Endothelial cell of umbilical vein (primary cell): ENCODE measurements around the gene RASA2. TPM values are rescaled to one million over a fixed set of nuclear protein-coding genes. Genes with fewer than 3 reads are reported as not detected.

Source experiments
- BruUV-seq: library from RNA; stranded (reverse); fragments of 400-500 nt; replicated peaks from 2 replicates; lab custom pipeline; 2021; lab: Mats Ljungman, UMichigan
- CTCF ChIA-PET: fragments of 300-600, 350-600 bp; sonication (Branson Sonifier 250); formaldehyde crosslinking; loops from one replicate; lab custom pipeline; 2021; ENCODE audit warnings: antibody characterized with exemption, inconsistent platforms; lab: Charles Lee
- POLR2A ChIA-PET: fragments of 300-600, 350-600 bp; sonication (Branson Sonifier 250); formaldehyde crosslinking; loops from one replicate; lab custom pipeline; 2021; ENCODE audit warnings: antibody characterized with exemption, inconsistent platforms; lab: Charles Lee
- DNase-seq: peaks from one replicate; pipeline ENCODE4 v3.0.0-alpha.2; 2011; ENCODE audit warnings: low read depth, low spot score
- FAIRE-seq: peaks from 2 replicates; lab custom pipeline; 2011; peaks lifted over from hg19 to GRCh38; lab: Jason Lieb, UNC
- H2AFZ ChIP-seq: 2 replicates; pipeline ENCODE4 v1.6.0; 2012; ENCODE audit warnings: low read depth, low read length, control low read depth, inconsistent platforms
- H3K27ac ChIP-seq: 2 replicates; pipeline ENCODE4 v1.5.1; 2011; ENCODE audit warnings: low read depth, mild to moderate bottlenecking, control low read depth, low read length, moderate library complexity; ENCODE audit not compliant: insufficient read depth
- H3K27me3 ChIP-seq, 2 experiments: 2 replicates each; pipeline versions ENCODE4 v1.6.0 to v1.6.1; 2011; ENCODE audit warnings: low read length in 2 of 2, mixed read lengths in 1 of 2; ENCODE audit not compliant: control insufficient read depth in 2 of 2, insufficient read depth in 2 of 2
- H3K36me3 ChIP-seq, 2 experiments: 2 replicates in 1 of 2; 3 replicates in 1 of 2; pipeline ENCODE4 v1.5.1; 2011; ENCODE audit warnings: low read length in 2 of 2, mild to moderate bottlenecking in 1 of 2, moderate library complexity in 1 of 2; ENCODE audit not compliant: control insufficient read depth in 2 of 2, insufficient read depth in 2 of 2; ENCODE audit errors: extremely low read depth in 1 of 2
- H3K4me1 ChIP-seq: 3 replicates; pipeline ENCODE4 v1.5.1; 2011; ENCODE audit warnings: mild to moderate bottlenecking, low read length; ENCODE audit not compliant: control insufficient read depth, insufficient read depth; ENCODE audit errors: extremely low read depth
- H3K4me2 ChIP-seq: 2 replicates; pipeline ENCODE4 v1.6.1; 2011; ENCODE audit warnings: low read length, control low read depth, mixed read lengths; ENCODE audit not compliant: insufficient read depth
- H3K4me3 ChIP-seq, 3 experiments: fragments of 200-600 bp in 1 of 3; sonication (generic), shearing (Covaris generic) in 1 of 3; replicated peaks in 1 of 3; 2 replicates each; pipeline ENCODE4 v1.5.1; 2011 to 2016; ENCODE audit warnings: control low read depth in 3 of 3, low read length in 3 of 3, mild to moderate bottlenecking in 2 of 3, inconsistent platforms in 1 of 3, low read depth in 1 of 3, moderate library complexity in 1 of 3; ENCODE audit not compliant: insufficient read depth in 1 of 3
- H3K79me2 ChIP-seq: 2 replicates; pipeline ENCODE4 v1.6.0; 2012; ENCODE audit warnings: low read length, inconsistent platforms; ENCODE audit not compliant: control insufficient read depth, insufficient read depth
- H3K9ac ChIP-seq: replicated peaks from 2 replicates; pipeline ENCODE3; 2011; ENCODE audit warnings: low read length, control low read depth; ENCODE audit not compliant: insufficient read depth; ENCODE audit errors: extremely low read depth
- H3K9me1 ChIP-seq: replicated peaks from 3 replicates; pipeline ENCODE4 v1.6.0; 2011; ENCODE audit warnings: mild to moderate bottlenecking, low read length; ENCODE audit not compliant: control insufficient read depth, insufficient read depth; ENCODE audit errors: extremely low read depth
- H3K9me3 ChIP-seq: replicated peaks from 2 replicates; pipeline ENCODE4 v1.5.1; 2012; ENCODE audit warnings: low read length, inconsistent platforms; ENCODE audit not compliant: control insufficient read depth, insufficient read depth
- H4K20me1 ChIP-seq: replicated peaks from 2 replicates; pipeline ENCODE3; 2011; ENCODE audit warnings: mild to moderate bottlenecking, low read length; ENCODE audit not compliant: control insufficient read depth, insufficient read depth; ENCODE audit errors: extremely low read depth
- CTCF ChIP-seq, 2 donors: IDR thresholded peaks; 1 replicate in 1 of 2; 2 replicates in 1 of 2; pipeline ENCODE4 v1.5.1; 2011; ENCODE audit warnings: low read length in 2 of 2, mild to moderate bottlenecking in 2 of 2, moderate library complexity in 2 of 2, control low read depth in 1 of 2, inconsistent platforms in 1 of 2, low read depth in 1 of 2; ENCODE audit not compliant: insufficient read depth in 1 of 2; ENCODE audit errors: extremely low read depth in 1 of 2
- EZH2 ChIP-seq: IDR thresholded peaks from 2 replicates; pipeline ENCODE4 v1.6.1; 2012; ENCODE audit warnings: borderline replicate concordance, low read depth, mild to moderate bottlenecking, moderate library complexity, low read length, inconsistent platforms; ENCODE audit not compliant: severe bottlenecking
- FOS ChIP-seq: IDR thresholded peaks from 2 replicates; pipeline ENCODE4 v1.6.1; 2011; ENCODE audit warnings: mild to moderate bottlenecking, low read length, moderate library complexity, borderline replicate concordance; ENCODE audit not compliant: insufficient read depth
- GATA2 ChIP-seq: IDR thresholded peaks from 2 replicates; pipeline ENCODE4 v1.7.0; 2011; ENCODE audit warnings: low read depth, mild to moderate bottlenecking, moderate library complexity, mixed read lengths, low read length; ENCODE audit not compliant: insufficient read length, insufficient read depth
- POLR2AphosphoS5 ChIP-seq: IDR thresholded peaks from 2 replicates; pipeline ENCODE4 v1.6.1; 2012; ENCODE audit warnings: low read depth, mild to moderate bottlenecking, control low read depth, low read length, moderate library complexity; ENCODE audit not compliant: insufficient read depth
- dilution Hi-C: fragments of 300-500 bp; cut with MboI; formaldehyde crosslinking; loops from one replicate; pipeline ENCODE4 v1.15.0; 2019; ENCODE audit warnings: low sequenced_read_pairs; ENCODE audit not compliant: extremely low pct_ligation_motif_present
- intact Hi-C: fragments of 100-400 bp; cut with micrococcal nuclease; formaldehyde crosslinking; loops from one replicate; pipeline ENCODE4 v1.10.0; 2022
- polyA plus RNA-seq, 4 experiments: library from polyadenylated mRNA; depleted of rRNA in 3 of 4; stranded (reverse) in 3 of 4; unstranded in 1 of 4; fragments of >200 nt; gene quantifications; 2 replicates each; pipeline versions ENCODE4 v1.2.1 to v1.2.3, GENCODE V29; 2011 to 2012; ENCODE audit warnings: missing spikeins in 1 of 4
- total RNA-seq: library from RNA; stranded (reverse); gene quantifications from 2 replicates; pipeline ENCODE4 v1.2.3, GENCODE V29; 2021

The RASA2 gene
- total and polyA plus RNA-seq, 2 donors (not counting 3 experiments of a cell fraction or from before 2014, with no cell fraction given), result 3.1 to 20.2 TPM

- H2AFZ ChIP-seq, result no peak overlapping the region
- dilution Hi-C loops, result no loop called here
These were observed 160.7 kb downstream of the RASA2 start for GRCh38 chr3:141647562-141647915.

More at GRCh38 chr3:141647562-141647915, 160.7 kb downstream of the RASA2 start:
- DNase-seq (no peak), FAIRE-seq (no peak)
- no peak overlapping the region for H3K27ac ChIP-seq
- H3K9me1 ChIP-seq, result no peaks in the 10 kb centered on the region
- POLR2A ChIA-PET, result no interaction called here
- H3K79me2 ChIP-seq, result no peaks in the 10 kb centered on the region
- intact Hi-C loops, result loop anchor here (10.0 kb wide), 2 partner anchors 343 to 347 kb away; no protein-coding TSS in a partner anchor
- no peak overlapping the region for H3K4me2 ChIP-seq
- no peak overlapping the region for H3K9ac ChIP-seq
- no peak for TF ChIP-seq FOS
- TF ChIP-seq CTCF (IDR thresholded peaks at IDR 0.05; ENCODE audit: extremely low read depth in 1 of 2, insufficient read depth in 1 of 2, low read depth in 1 of 2, low read length in 2 of 2), result no peak
- TF ChIP-seq EZH2, result no peak
- TF ChIP-seq POLR2AphosphoS5, result no peak
- no peak for TF ChIP-seq GATA2
- H3K9me3 ChIP-seq, result no peaks in the 10 kb centered on the region
- no TSS peak for BruUV-seq
- CTCF ChIA-PET, result no interaction called here
- no peaks in the 10 kb centered on the region for H3K36me3 ChIP-seq
- no peak overlapping the region for H3K4me3 ChIP-seq
- no peaks in the 10 kb centered on the region for H3K4me1 ChIP-seq
- no peaks in the 10 kb centered on the region for H4K20me1 ChIP-seq
- no peaks in the 10 kb centered on the region for H3K27me3 ChIP-seq
